GM23338 (cell line): ENCODE measurements around the gene PALS2.

ENCODE experiments used
- CREB1 ChIP-seq: fragments of 250-450 bp; sonication (Bioruptor Pico); IDR thresholded peaks from 2 replicates; pipeline ENCODE4 v1.5.0; 2020; ENCODE audit warnings: low read depth, mild to moderate bottlenecking, moderate library complexity
- EZH2 ChIP-seq: fragments of 200-600 bp; sonication (generic); IDR thresholded peaks from one replicate; pipeline ENCODE4 v1.8.0; 2017; ENCODE audit warnings: antibody characterized with exemption, mild to moderate bottlenecking, low read depth; ENCODE audit not compliant: unreplicated experiment
- EZH2phosphoT487 ChIP-seq: fragments of 200-600 bp; sonication (generic); IDR thresholded peaks from one replicate; pipeline ENCODE4 v1.8.1; 2018; ENCODE audit warnings: antibody characterized with exemption; ENCODE audit not compliant: unreplicated experiment
- JUNB ChIP-seq: IDR thresholded peaks from one replicate; pipeline ENCODE4 v1.6.1; 2016; ENCODE audit warnings: antibody characterized with exemption; ENCODE audit not compliant: unreplicated experiment
- NANOG ChIP-seq: IDR thresholded peaks from 2 replicates; pipeline ENCODE4 v1.6.1; 2016; ENCODE audit warnings: antibody characterized with exemption, borderline replicate concordance
- POLR2AphosphoS5 ChIP-seq: IDR thresholded peaks from 2 replicates; pipeline ENCODE4 v1.6.1; 2016; ENCODE audit warnings: antibody characterized with exemption, low read depth
- ZNF114 ChIP-seq: fragments of 250-450 bp; sonication (Bioruptor Pico); IDR thresholded peaks from 2 replicates; pipeline ENCODE4 v1.5.0; 2020; ENCODE audit warnings: mild to moderate bottlenecking, moderate library complexity
- ZNF331 ChIP-seq: fragments of 250-450 bp; sonication (Bioruptor Pico); IDR thresholded peaks from 2 replicates; pipeline ENCODE4 v1.5.0; 2020; ENCODE audit warnings: low read depth, mild to moderate bottlenecking, moderate library complexity
- TF ChIP-seq, protein P1 (sequence below), 2 experiments: fragments of 200-600 bp in 1 of 2; sonication (generic) in 1 of 2; conservative IDR thresholded peaks; 2 replicates each; pipeline versions ENCODE4 v1.5.1 to v1.6.1; 2016 to 2017; ENCODE audit warnings: antibody characterized with exemption in 2 of 2, low read depth in 2 of 2, mild to moderate bottlenecking in 2 of 2, moderate library complexity in 1 of 2
- TF ChIP-seq, protein P2 (sequence below): IDR thresholded peaks from one replicate; pipeline ENCODE4 v1.6.1; 2018; ENCODE audit warnings: antibody characterized with exemption; ENCODE audit not compliant: unreplicated experiment
- TF ChIP-seq, protein P3 (sequence below): IDR thresholded peaks from 2 replicates; pipeline ENCODE4 v1.6.1; 2016; ENCODE audit warnings: antibody characterized with exemption

DNA sequence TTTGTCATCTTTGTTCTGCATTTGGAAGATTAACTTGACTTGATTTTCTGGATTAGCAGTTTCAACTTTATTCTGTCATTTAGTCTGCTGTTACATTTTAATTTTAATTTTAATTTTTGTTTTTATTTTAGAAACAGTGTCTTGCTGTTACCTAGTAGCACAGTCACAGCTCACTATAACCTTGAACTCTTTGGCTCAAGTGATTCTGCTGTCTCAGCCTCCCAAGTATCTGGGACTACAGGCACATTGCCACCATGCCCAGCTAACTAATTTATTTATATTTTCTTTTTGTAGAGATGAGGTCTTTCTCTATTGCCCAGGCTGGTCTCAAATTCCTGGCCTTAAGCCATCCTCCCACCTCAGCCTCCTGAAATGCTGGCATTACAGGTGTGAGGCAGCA is 35.3 kb downstream of the PALS2 start:
- TF ChIP-seq, protein P1, sequence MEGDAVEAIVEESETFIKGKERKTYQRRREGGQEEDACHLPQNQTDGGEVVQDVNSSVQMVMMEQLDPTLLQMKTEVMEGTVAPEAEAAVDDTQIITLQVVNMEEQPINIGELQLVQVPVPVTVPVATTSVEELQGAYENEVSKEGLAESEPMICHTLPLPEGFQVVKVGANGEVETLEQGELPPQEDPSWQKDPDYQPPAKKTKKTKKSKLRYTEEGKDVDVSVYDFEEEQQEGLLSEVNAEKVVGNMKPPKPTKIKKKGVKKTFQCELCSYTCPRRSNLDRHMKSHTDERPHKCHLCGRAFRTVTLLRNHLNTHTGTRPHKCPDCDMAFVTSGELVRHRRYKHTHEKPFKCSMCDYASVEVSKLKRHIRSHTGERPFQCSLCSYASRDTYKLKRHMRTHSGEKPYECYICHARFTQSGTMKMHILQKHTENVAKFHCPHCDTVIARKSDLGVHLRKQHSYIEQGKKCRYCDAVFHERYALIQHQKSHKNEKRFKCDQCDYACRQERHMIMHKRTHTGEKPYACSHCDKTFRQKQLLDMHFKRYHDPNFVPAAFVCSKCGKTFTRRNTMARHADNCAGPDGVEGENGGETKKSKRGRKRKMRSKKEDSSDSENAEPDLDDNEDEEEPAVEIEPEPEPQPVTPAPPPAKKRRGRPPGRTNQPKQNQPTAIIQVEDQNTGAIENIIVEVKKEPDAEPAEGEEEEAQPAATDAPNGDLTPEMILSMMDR (conservative IDR thresholded peaks at IDR 0.05; ENCODE audit: low read depth in 2 of 2), result no peak
- TF ChIP-seq CREB1 (no peak), POLR2AphosphoS5 (no peak), EZH2 (no peak), EZH2phosphoT487 (no peak), ZNF114 (CRISPR knock-in tag) (no peak), NANOG (no peak), ZNF331 (CRISPR knock-in tag) (no peak), JUNB (no peak)
- TF ChIP-seq, protein P2, sequence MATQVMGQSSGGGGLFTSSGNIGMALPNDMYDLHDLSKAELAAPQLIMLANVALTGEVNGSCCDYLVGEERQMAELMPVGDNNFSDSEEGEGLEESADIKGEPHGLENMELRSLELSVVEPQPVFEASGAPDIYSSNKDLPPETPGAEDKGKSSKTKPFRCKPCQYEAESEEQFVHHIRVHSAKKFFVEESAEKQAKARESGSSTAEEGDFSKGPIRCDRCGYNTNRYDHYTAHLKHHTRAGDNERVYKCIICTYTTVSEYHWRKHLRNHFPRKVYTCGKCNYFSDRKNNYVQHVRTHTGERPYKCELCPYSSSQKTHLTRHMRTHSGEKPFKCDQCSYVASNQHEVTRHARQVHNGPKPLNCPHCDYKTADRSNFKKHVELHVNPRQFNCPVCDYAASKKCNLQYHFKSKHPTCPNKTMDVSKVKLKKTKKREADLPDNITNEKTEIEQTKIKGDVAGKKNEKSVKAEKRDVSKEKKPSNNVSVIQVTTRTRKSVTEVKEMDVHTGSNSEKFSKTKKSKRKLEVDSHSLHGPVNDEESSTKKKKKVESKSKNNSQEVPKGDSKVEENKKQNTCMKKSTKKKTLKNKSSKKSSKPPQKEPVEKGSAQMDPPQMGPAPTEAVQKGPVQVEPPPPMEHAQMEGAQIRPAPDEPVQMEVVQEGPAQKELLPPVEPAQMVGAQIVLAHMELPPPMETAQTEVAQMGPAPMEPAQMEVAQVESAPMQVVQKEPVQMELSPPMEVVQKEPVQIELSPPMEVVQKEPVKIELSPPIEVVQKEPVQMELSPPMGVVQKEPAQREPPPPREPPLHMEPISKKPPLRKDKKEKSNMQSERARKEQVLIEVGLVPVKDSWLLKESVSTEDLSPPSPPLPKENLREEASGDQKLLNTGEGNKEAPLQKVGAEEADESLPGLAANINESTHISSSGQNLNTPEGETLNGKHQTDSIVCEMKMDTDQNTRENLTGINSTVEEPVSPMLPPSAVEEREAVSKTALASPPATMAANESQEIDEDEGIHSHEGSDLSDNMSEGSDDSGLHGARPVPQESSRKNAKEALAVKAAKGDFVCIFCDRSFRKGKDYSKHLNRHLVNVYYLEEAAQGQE, result no peak
- TF ChIP-seq, protein P3, sequence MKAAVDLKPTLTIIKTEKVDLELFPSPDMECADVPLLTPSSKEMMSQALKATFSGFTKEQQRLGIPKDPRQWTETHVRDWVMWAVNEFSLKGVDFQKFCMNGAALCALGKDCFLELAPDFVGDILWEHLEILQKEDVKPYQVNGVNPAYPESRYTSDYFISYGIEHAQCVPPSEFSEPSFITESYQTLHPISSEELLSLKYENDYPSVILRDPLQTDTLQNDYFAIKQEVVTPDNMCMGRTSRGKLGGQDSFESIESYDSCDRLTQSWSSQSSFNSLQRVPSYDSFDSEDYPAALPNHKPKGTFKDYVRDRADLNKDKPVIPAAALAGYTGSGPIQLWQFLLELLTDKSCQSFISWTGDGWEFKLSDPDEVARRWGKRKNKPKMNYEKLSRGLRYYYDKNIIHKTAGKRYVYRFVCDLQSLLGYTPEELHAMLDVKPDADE, result no peak
